Body of pancreas (tissue), 4 donors: Measurements from ENCODE around the gene DNAJC18.

Source experiments
- CTCF ChIP-seq, 7 experiments: fragments of 450-650 bp in 4 of 7; fragments of 200-600 bp in 3 of 7; sonication (generic) in 3 of 7; IDR thresholded peaks; one replicate each; pipeline ENCODE4 v1.5.1; 2016 to 2019; ENCODE audit warnings: antibody characterized with exemption in 7 of 7
- POLR2A ChIP-seq, 3 donors: fragments of 450-650 bp; IDR thresholded peaks; one replicate each; pipeline ENCODE4 v1.6.1; 2016; ENCODE audit warnings: antibody characterized with exemption in 3 of 3, mild to moderate bottlenecking in 2 of 3

DNA sequence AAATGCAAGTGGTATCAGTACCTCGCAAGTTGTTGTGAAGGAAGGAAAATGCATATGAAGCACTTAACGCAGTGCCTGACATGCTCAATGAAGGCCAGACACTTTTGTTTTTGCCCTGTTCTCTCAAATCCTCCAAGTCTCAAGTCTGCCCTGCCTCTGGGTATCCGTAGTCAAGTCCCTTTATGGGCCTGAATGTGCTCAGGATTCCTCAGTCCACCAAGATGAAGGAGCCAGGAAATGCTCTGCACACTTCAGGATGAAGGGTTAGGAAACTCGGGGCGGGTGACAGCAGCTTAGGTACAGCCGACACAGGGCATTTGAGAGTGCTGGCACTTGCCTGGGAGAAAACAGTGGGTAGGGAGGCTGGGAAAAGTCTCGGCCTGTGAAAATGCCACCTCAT lies 21.9 kb upstream of the DNAJC18 start:
- TF ChIP-seq CTCF (IDR thresholded peaks at IDR 0.05) (no peak), POLR2A (IDR thresholded peaks at IDR 0.05) (no peak)
